Progenitor cell of endocrine pancreas (in vitro differentiated cells): Measurements from ENCODE around the gene DOCK1. TPM values are rescaled to one million over a fixed set of nuclear protein-coding genes. Genes with fewer than 3 reads are reported as not detected.

ENCODE experiments used
- DNase-seq: peaks from one replicate; pipeline ENCODE4 v3.0.0; 2021; ENCODE audit warnings: low spot score; ENCODE audit not compliant: unreplicated experiment
- H3K27ac Mint-ChIP-seq: 2 replicates; pipeline ENCODE4 v1.8.0; 2021; ENCODE audit warnings: mild to moderate bottlenecking, moderate library complexity, mixed read lengths
- H3K27me3 Mint-ChIP-seq: 2 replicates; pipeline ENCODE4 v1.8.0; 2021; ENCODE audit warnings: mixed read lengths
- H3K36me3 Mint-ChIP-seq: 2 replicates; pipeline ENCODE4 v1.8.0; 2022; ENCODE audit warnings: mixed read lengths; ENCODE audit not compliant: insufficient read depth
- H3K4me1 Mint-ChIP-seq: 2 replicates; pipeline ENCODE4 v1.8.0; 2021; ENCODE audit warnings: low read depth, mixed read lengths
- H3K4me3 Mint-ChIP-seq: 2 replicates; pipeline ENCODE4 v1.8.0; 2021; ENCODE audit warnings: low read depth, mild to moderate bottlenecking, moderate library complexity, mixed read lengths
- H3K9me3 Mint-ChIP-seq: 2 replicates; pipeline ENCODE4 v1.8.0; 2021; ENCODE audit warnings: low read depth, mixed read lengths
- CTCF ChIP-seq: fragments of 200-600 bp; sonication (generic); IDR thresholded peaks from one replicate; pipeline ENCODE4 v1.5.0; 2021; ENCODE audit warnings: antibody characterized with exemption, mild to moderate bottlenecking; ENCODE audit not compliant: unreplicated experiment
- total RNA-seq: library from RNA; stranded (reverse); gene quantifications from 2 replicates; pipeline ENCODE4 v1.2.1, GENCODE V29; 2021

DOCK1 gene
- total RNA-seq, 1 donor from 2014 or later = 77.8 TPM

- Mint-ChIP-seq H3K27ac (no peak overlapping the region), H3K4me1 (no peaks in the 10 kb centered on the region), H3K27me3 (no peaks in the 10 kb centered on the region), H3K36me3 (peaks cover 20% of the 10 kb centered on the region), H3K9me3 (peaks cover 4% of the 10 kb centered on the region), H3K4me3 (no peak overlapping the region)
- no peak for TF ChIP-seq CTCF
- DNase-seq = no peak
Observed at GRCh38 chr10:127423218-127423915, 518.1 kb downstream of the DOCK1 start.

GRCh38 chr10:127424594-127425264 lies 519.5 kb downstream of the DOCK1 start:
- Mint-ChIP-seq H3K9me3 (peaks cover 4% of the 10 kb centered on the region), H3K36me3 (peaks cover 20% of the 10 kb centered on the region), H3K4me1 (no peaks in the 10 kb centered on the region), H3K4me3 (no peak overlapping the region), H3K27ac (no peak overlapping the region), H3K27me3 (no peaks in the 10 kb centered on the region)
- no peak for TF ChIP-seq CTCF
- no peak for DNase-seq

GRCh38 chr10:127426746-127427145 lies 521.5 kb downstream of the DOCK1 start:
- H3K27me3 Mint-ChIP-seq = no peaks in the 10 kb centered on the region
- no peak overlapping the region for H3K4me3 Mint-ChIP-seq
- no peak for TF ChIP-seq CTCF
- H3K27ac Mint-ChIP-seq = no peak overlapping the region
- H3K4me1 Mint-ChIP-seq = no peaks in the 10 kb centered on the region
- H3K36me3 Mint-ChIP-seq = peaks cover 24% of the 10 kb centered on the region
- DNase-seq = no peak
- peaks cover under 1% of the 10 kb centered on the region for H3K9me3 Mint-ChIP-seq

- no peak for TF ChIP-seq CTCF
- Mint-ChIP-seq H3K27ac (no peak overlapping the region), H3K4me3 (no peak overlapping the region), H3K4me1 (no peaks in the 10 kb centered on the region), H3K27me3 (no peaks in the 10 kb centered on the region), H3K9me3 (peaks cover 5% of the 10 kb centered on the region), H3K36me3 (peaks cover 32% of the 10 kb centered on the region)
- DNase-seq = no peak
Observed at GRCh38 chr10:127427926-127428325, 522.7 kb downstream of the DOCK1 start.

GRCh38 chr10:127428385-127428980 lies 523.3 kb downstream of the DOCK1 start:
- Mint-ChIP-seq H3K27me3 (no peaks in the 10 kb centered on the region), H3K36me3 (peaks cover 36% of the 10 kb centered on the region)

More at GRCh38 chr10:127428385-127428980, 523.3 kb downstream of the DOCK1 start:
- no peak for TF ChIP-seq CTCF
- Mint-ChIP-seq H3K9me3 (peaks cover 5% of the 10 kb centered on the region), H3K4me3 (no peak overlapping the region), H3K4me1 (no peaks in the 10 kb centered on the region), H3K27ac (no peak overlapping the region)
- DNase-seq = no peak
